COLO668 (cell line): ENCODE measurements around the gene TMEM89.
A peak's percentile ranks its signal among the peaks of the same experiment; 100 is the strongest.

Source experiments
- DNase-seq: peaks from one replicate; lab custom pipeline; 2025; ENCODE audit not compliant: unreplicated experiment; lab: John Stamatoyannopoulos, UW

Gene TMEM89, protein sequence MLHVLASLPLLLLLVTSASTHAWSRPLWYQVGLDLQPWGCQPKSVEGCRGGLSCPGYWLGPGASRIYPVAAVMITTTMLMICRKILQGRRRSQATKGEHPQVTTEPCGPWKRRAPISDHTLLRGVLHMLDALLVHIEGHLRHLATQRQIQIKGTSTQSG

DNA sequence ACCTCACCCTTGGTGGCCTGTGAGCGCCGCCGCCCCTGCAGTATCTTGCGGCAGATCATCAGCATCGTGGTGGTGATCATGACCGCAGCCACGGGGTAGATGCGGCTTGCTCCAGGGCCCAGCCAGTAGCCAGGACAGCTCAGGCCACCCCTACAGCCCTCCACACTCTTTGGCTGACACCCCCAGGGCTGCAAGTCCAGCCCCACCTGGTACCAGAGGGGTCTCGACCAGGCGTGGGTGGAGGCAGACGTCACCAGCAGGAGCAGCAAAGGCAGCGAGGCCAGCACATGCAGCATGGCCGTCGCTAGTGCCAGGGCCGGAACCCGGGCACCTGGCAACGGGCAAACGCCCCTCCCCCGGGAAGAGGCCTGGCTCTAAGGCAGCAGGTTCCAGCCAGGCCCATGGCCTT, at the start of gene TMEM89:
TMEM89 (minus strand) TSS at position 309 of the 409 bp plus-strand sequence; CDS start at position 296, 13 bp downstream.
- no peak for DNase-seq

DNA sequence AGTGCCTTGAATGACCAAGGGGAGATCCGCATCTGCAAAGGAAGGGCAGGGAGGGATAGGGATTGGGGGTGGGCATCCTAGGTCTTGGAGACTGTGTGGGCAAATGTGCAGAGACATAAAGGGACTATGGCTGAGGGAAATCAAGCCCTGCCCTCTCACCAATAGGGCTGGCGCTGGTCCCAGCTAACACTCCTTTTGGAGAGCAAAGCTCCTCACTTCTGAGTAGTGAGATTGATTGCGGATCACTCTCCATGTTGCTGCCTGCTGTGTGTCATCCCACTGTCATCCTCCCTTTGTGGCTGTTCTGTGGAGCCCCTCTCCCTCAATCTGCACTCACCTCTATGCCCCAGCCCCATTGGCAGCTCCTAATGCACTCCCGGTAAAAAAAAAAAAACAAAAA, 43.4 kb upstream of the TMEM89 start:
- no peak for DNase-seq

DNA sequence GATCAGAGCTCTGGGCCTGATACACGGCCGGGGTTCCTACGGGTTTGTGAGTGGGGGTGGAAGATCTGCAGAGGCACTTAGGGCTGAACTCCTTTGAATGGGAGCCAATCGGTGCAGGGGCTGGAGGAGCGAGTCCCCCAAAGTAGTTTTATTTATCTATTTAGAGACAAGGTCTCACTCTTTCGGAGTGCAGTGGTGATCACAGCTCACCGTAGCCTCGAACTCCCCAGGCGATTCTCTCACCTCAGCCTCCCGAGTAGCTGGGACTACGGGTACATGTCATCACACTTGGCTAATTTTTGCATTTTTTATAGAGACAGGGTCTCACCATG, 42.7 kb upstream of the TMEM89 start:
- DNase-seq, result no peak

DNA sequence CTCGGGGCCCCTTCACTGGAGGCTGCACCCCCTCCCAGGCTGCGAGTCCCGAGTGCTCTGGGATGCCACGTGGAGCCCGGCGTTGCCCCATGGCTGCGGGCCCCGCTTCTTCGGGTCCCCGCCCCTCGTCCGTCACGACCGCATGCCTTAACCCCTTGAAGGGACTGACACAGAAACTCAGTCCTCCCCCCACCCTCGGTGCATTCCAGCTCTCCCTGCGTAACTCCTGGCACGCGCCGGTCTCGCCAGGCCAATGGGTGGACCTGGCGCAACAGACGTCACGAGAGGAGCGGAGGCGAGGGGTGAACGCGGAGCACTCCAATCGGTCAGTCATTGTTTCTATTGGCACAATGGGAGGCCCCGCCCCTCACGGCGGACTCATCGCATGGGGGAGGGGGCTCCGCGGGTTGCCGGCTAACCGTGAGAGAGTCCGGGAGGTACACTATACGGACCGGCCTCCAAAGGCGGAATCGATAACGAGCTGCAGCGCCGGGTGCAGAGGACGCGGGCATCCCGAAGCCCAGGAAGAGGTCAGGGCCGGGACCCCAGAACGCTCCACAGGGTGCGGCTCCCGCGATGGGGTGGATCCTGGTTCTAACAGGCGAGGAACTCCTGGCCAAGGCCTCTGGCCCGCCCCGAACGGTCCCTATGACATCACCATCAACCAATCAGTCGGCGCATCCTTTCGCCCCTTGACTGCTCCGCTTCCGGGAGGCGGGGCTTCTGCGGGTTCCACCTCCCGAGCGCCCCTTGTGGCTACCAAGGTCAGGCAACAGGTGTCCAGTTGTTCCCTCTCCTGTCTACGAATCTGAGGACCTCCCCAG, 42.1 kb upstream of the TMEM89 start:
- peak; percentile 96 for DNase-seq

DNA sequence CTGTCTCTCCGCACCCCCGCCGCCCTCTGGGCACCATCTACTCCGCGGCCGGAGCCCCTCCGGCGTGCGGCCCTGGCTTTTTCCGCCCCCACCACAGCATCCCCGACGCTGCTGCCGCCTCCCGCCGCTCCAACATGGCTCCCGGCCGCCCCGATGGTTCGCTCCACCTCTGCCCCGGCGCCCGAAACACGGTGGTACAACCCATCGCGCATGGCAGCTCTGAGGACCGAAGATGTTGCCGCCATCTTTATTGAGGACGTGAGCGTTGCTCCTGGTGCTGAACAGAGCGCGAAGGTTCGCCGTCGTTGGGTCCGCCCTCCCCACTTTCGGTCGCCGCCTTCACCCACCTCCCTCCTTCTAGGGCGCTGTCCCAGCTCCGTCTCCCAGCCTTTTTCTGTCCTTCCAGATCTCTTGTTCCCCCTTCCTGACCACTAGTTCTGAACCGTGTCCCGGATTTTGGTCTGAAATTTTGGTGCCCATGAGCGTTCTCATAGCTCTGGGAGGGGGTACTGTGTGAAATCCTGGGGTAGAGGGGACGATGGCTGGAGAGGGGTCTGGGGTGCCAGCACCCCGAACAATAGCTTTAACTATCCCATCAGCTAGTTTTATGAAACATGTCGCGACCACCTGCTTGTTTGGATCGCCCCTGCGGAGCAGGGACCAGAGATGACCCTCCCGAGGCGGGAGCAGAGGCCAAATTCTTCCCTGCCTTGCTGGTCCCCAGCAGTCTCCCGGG, 41.4 kb upstream of the TMEM89 start, which contains the start of gene CELSR3:
CELSR3 (minus strand) TSS at position 134 of the 736 bp plus-strand sequence. CDS start 252 bp downstream, outside the sequence.
- DNase-seq, result peak; percentile 86

DNA sequence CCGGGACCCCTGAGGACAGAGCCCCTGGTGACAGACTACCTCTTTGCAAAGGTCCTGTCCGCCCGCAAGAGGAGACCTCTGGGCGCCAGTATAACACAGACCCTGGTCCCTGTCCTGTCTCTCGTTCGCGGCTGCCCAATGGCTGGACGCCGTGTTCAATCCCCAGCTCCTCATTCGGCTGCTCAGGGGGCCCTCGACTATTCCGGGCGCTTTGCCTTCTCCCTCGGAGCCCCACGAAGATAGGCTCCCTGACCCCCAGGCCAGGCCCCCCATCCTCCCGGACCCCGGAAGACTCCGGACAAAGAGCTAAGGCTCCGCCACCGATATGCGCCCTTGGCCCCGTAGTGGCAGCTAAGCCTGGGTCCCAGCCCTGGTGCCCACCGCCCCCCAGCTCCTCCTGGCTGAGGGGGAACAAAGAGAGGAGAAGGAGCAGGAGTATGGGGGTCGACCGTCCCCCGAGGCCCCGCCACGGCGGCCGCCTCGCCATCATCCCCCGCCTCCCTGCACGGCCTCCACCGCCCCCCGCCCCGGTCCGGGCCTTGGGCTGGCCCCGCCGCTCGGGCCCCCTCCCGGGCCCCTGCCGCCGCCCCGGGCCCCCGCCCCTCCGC, 40.7 kb upstream of the TMEM89 start:
- DNase-seq, result peak; percentile 14

DNA sequence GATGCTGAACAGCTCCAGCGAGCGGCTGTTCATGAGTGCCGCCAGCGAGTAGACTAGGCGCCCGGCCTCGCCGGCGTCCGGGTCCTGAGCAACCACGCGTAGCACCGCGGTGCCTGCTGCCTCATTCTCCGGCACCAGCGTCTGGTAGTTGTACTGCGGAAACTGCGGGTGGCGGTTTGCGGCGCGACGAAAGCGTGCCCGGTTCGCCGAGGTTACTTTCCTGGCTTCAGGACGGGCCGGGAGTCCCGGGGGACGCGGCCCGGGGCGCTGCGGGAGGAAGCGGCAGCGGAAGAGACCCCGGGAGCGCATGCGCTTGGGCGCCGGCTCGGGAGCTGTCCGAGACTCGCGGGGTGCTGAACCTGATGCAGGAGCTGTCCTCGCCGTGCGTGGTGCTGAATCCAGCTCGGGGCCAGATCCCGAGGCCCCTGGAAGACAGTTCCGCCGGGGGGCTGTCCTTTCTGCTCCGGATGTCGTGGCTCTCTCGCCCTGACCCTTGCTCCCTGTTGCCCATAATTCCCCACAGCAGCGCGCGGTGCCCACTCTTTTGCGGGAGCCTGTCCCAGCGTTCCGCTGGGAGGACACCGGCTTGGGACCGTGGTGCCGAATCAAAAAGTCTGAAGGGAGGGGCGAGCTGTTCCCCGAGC, 40.1 kb upstream of the TMEM89 start:
- no peak for DNase-seq

DNA sequence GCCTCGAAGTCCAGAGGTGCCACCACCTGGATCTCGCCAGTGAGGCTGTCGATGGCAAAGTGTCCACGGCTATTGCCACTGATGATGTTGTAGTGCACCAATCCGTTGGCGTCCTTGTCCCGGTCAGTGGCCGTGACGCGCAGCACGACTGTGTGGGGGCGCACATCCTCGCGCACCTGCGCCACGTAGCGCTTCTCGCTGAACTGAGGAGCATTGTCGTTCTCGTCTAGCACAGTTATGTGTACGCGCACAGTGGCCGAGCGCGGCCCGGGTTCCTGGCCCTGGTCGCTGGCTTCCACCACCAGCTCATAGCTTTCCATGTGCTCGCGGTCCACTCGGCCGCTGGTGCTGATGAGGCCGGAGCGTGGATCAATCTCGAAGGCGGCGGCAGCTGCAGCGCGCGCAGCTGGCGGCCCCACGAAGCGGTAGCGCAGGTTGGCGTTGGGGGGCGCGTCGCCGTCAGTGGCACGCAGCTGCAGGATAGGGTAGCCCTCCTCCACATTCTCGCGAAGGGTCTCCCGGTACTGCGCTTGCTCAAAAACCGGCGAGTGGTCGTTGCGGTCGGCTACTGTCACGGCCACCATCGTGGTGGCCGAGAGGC, 39.3 kb upstream of the TMEM89 start:
- DNase-seq, result no peak

DNA sequence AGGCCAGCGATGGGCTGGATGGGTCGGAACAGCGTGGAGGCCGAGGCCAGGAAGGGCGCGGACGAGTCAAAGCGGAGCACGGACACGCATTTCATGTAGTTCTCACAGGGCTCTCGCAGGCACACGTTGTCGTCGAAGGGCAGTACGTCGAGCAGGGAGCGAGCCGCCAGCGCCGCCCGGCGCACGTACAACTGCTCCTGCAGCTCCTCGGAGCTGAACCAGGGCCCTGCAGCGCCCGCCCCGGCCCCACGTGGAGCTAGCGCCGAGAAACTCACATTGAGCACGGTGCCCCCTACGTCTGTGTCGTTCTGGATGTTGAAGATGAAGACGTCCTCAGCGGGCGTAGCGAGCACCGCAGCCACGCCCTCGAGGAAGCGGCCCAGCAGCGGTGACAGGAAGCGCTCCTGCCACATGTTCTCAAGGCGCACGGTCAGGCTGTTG, 35.3 kb upstream of the TMEM89 start:
- DNase-seq, result no peak

DNA sequence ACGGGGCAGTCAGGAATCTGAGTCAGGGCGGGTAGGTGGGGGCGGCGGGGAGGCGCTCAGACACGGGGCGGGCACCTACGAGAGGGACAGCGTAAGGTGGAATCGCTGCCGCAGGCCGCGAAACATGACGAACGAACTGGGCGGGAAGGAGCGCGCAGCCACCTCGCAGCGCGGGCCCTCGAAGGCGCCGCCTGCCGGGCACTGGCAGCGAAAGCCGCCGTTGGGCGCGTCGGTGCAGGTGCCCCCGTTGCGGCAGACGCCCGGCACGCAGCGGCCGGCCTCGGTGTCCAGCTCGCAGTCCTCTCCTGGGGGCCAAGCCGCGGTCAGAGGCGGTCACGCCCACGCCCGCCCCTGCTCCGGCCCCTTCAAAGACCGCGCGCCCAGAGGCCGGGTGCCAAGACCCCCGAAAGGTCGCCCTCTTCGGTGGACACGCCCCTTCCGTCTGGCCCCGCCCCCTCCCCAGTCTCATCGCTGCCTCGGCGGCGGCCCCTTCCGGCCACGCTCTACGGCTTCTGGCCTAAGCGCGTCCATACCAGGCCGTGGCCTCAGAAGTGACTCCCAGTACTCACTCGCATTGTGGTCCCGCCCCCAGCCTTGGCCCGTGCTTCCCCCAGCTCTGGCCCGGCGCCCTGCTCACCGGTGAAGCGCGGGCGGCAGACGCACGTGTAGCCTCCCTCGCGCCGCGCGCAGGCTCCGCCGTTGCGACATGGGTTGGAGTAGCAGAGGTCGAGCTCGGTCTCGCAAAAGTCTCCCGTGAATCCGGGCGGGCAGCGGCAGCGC, 34.7 kb upstream of the TMEM89 start:
- DNase-seq, result no peak

DNA sequence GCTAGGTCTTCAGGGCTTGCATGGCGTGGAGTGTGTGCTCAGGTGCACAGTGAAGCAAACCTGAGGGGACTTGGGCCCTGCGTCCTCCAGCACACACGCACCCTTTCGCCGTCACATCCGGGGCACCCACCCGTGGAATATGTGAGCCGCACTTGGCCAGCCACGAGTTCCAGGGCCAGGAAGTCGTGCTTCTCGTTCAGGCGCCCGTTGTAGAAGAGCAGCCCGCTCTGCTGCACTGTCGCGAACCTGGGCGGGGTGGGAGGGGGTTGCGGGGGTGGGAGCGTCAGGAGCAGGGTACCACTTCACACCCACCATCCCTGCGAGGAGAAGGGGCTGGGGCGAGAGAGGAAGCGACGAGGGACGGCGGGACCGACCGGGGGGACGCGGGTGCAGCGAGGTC, 34.0 kb upstream of the TMEM89 start:
- no peak for DNase-seq

DNA sequence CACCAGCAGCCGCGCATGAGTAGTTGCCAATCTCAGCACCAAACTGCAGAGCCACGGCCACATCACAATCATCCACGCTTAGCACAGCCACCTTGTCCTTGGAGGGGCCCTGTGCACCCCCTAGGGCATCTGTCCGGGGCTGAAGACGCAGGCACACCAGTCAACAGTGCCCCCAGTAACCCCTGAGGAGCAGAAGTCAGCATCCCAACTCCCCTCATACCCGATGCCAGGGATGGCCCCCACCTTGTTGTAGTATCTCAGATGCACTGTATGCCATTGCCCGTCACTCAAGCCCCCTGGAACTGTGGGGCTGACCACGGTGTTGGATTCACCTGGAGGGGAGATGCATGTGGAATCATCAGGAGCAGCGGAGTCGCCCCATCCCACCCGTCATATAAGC, 33.5 kb upstream of the TMEM89 start:
- no peak for DNase-seq

DNA sequence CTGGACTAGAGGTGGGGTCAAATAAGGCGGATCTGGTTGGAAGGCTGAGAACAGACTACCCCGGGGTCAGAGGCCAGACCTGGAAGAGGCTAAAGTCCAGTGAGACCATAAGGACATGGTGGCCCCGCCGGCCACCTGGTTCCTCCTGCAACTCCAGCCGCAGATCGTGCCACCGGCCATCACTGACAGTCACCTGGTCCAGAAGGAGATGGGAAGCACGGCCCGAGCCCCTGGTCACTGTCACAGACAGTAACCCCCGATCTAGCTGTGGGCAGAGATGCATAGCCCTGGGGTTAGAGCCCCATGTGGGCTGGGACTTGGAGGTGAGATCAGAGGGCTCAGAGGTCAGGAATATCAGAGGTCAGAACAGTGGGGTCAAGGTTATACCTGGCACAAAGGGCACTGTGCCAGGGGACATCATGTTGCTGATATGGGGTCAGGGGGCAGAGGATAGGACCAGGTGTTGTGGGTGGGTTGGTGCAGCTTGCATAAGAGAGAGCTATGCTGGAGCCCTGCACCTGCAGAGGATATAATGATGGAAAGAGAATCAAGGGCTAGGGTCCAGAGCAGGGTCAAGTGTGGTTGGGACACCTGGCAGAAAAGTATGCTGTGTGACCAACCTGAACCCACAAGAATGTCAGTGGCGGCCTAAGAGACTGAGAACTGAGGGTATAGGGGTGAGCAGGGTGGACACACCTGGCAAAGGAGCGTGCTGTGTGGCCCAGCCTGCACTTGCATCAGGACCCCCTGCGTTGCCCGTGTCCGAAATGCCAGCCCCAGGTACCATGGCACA, 31.6 kb upstream of the TMEM89 start:
- DNase-seq, result no peak

DNA sequence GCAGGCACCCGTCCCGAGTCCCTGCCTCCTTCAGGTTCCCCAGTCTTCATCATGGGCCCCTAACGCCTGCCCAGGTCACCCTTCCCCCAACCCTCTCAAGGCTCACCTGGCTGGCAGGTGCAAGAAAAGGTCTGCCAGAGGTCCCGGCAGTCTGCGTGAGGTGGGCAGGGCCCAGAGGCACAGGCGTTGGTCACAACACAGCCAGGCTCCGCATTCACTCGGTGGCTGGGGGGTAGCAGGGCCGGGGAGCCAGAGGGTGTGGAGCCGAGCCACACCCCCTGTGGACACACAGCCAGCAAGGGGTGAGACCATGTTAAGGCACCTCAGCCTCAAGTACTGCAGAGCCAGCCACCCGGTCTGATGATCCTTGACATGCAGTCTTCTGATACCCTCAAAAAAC, 30.2 kb upstream of the TMEM89 start:
- DNase-seq, result no peak

DNA sequence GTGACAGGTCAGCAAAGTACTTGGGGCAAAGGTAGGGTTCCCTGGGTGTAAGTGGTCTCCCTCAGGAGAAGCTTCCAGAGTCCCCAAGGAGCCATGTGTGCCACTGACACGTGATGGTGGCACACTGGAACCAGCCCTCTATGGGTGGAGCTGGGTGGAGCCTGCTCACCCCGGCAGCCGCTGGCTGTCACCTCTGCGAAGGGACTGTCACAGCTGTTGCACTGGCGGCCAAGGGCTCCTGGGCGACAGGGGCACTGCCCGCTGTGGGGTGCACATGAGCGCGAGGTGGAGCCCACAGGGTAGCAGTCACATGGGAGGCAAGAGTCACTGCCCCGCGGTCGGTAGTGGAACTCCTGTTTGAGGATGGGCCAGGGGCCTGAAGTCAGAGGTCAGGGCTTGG, 29.2 kb upstream of the TMEM89 start:
- DNase-seq, result no peak

DNA sequence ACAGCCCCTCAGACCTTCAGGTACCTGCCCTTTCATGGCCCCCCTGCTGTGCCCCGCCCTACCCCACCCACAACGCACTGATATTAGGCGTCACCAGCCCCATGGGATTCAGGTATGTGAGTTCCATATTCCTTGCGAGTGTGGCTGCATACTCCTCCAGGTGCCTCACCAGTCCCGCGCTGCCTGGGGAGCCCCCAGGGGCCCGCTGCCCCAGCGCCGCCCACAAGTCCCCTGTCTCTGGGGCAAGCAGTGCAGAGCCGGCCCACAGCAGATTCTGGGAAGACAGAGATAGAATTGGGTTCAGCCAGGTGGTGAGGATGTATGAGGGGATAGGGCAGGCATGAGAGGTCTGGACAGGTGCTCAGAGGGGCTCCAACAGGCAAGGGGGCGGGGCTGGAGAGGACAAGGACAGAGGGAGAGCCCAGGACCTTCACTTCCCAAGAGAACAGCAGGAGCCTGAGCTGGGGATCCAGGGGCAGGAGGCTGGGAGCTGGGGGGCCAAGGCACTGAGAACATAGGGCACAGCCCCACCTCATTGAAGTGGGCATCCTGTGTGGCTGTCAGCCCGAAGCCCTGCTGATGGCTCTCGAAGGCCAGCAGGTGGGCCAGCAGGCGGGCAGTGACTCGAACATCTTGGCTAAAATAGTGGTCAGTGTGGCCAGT, 26.8 kb upstream of the TMEM89 start:
- DNase-seq, result no peak

DNA sequence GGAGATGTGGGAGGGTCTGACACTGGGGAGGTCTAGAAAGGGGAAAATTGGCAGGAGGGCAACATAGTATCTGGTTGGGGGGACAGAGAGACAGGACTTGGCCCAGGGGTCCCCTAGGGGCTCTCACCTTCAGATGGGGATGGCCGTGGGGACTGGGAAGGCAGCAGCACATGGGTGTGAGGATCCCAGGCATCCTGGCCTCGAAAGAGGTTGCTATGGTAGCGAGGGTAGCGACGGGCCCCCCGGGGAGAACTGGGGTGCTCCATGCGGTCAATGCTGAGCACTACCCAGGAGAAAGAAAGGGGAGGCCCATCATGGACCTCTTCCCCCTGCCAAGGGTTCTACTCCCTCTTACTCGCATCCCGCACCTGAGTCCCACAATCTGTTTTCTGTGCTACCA, 26.1 kb upstream of the TMEM89 start:
- no peak for DNase-seq

DNA sequence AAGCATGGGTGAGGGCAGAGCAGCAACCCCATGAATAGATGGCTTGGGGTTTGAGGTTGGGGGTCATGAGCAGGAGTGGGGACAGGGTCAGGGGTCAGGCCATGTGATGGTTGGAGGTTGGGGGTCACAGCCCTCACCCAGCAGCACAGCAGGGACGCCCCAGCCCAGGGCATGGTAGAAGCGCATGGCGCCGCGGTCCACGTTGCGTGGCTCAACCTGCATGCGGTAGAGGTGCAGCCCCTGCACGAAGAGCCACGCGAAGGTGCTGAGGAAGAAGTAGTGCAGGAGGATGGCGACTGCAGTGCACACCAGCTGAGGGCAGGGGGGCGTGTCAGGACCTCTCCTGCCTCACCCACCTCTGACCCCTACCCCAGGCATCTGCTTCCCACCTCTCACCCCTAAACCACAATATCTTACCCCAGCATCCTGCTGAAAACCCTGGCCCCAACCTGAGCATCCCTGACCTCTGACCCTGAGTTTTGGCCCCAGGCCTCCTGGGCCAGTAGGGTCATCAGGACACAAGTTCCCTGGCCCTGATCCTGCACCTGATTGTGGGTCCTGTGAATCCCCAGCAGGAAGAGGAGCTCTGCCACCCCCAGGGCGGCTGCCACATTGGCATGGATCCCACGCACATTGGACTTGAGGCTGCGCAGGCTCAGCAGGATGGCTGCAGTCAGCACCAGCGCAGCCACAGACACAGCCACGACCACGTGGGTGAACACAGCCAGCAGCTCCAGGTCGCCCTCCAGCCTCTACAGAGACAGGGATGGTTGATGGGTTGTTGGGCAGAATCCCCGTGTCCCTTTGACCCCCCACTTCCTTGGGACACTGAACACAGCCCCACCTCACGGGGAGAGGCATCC, 23.6 kb upstream of the TMEM89 start:
- no peak for DNase-seq
